Measurements from ENCODE around the gene COL6A6. TPM values are rescaled to one million over a fixed set of nuclear protein-coding genes. Genes with fewer than 3 reads are reported as not detected.

Gene COL6A6
- total RNA-seq, 1 donor from 2014 or later: 12.8 TPM

GRCh38 chr3:130517602-130518001 is 625 bp downstream of the COL6A6 start:
- peak overlapping the region; percentile 49 for H3K4me3 ChIP-seq
- H3K9me3 ChIP-seq: no peaks in the 10 kb centered on the region
- DNase-seq: no peak
- H3K27me3 ChIP-seq (ENCODE audit: low read depth): peaks cover 24% of the 10 kb centered on the region
- TF ChIP-seq CTCF (IDR thresholded peaks at IDR 0.05): no peak
- no peaks in the 10 kb centered on the region for H3K4me1 ChIP-seq
- H3K36me3 ChIP-seq: no peaks in the 10 kb centered on the region
- H3K27ac ChIP-seq: peak overlapping the region; percentile 44
- intact Hi-C loops (cut with DNase I): no loop called here
- ATAC-seq: peak; percentile 35 to 42

- Histone ChIP-seq H3K27ac (no peak overlapping the region), H3K27me3 (ENCODE audit: low read depth) (peaks cover 24% of the 10 kb centered on the region), H3K4me3 (peak overlapping the region; percentile 24), H3K9me3 (no peaks in the 10 kb centered on the region), H3K36me3 (no peaks in the 10 kb centered on the region), H3K4me1 (no peaks in the 10 kb centered on the region)
- intact Hi-C loops (cut with DNase I): no loop called here
- no peak for ATAC-seq
- no peak for DNase-seq
- TF ChIP-seq CTCF (IDR thresholded peaks at IDR 0.05): no peak
Measured at GRCh38 chr3:130519754-130520153, 2.8 kb downstream of the COL6A6 start.

GRCh38 chr3:130522399-130522798 is 5.4 kb downstream of the COL6A6 start:
- intact Hi-C loops (cut with DNase I): no loop called here
- H3K36me3 ChIP-seq: no peaks in the 10 kb centered on the region
- TF ChIP-seq CTCF (IDR thresholded peaks at IDR 0.05): no peak
- H3K27me3 ChIP-seq (ENCODE audit: low read depth): peaks cover 7% of the 10 kb centered on the region
- H3K27ac ChIP-seq: no peak overlapping the region
- no peaks in the 10 kb centered on the region for H3K9me3 ChIP-seq
- no peaks in the 10 kb centered on the region for H3K4me1 ChIP-seq
- ATAC-seq (no peak), DNase-seq (no peak)
- H3K4me3 ChIP-seq: no peak overlapping the region

- DNase-seq (no peak), ATAC-seq (no peak)
- no peak for TF ChIP-seq CTCF (IDR thresholded peaks at IDR 0.05)
- intact Hi-C loops (cut with DNase I): no loop called here
- Histone ChIP-seq H3K36me3 (no peaks in the 10 kb centered on the region), H3K9me3 (no peaks in the 10 kb centered on the region), H3K27me3 (ENCODE audit: low read depth) (no peaks in the 10 kb centered on the region), H3K4me1 (no peaks in the 10 kb centered on the region), H3K4me3 (no peak overlapping the region), H3K27ac (no peak overlapping the region)
Measured at GRCh38 chr3:130527426-130527825, 10.4 kb downstream of the COL6A6 start.

- Histone ChIP-seq H3K9me3 (no peaks in the 10 kb centered on the region), H3K4me3 (no peak overlapping the region), H3K36me3 (no peaks in the 10 kb centered on the region), H3K27ac (no peak overlapping the region), H3K27me3 (ENCODE audit: low read depth) (no peaks in the 10 kb centered on the region), H3K4me1 (no peaks in the 10 kb centered on the region)
- no peak for DNase-seq
- no peak for TF ChIP-seq CTCF (IDR thresholded peaks at IDR 0.05)
- no peak for ATAC-seq
- intact Hi-C loops (cut with DNase I): no loop called here
Measured at GRCh38 chr3:130528120-130528519, 11.1 kb downstream of the COL6A6 start.
